A549 (cell line): Measurements from ENCODE around the gene ADAMTS2. TPM values are rescaled to one million over a fixed set of nuclear protein-coding genes. Genes with fewer than 3 reads are reported as not detected.

ENCODE experiments used
- ATAC-seq, 2 experiments: fragments of 200-7000 bp in 1 of 2; fragments of >200 bp in 1 of 2; cut with Nextera tagmentation in 1 of 2; cut with Tn5 transposase in 1 of 2; 3 replicates each; pipeline versions ENCODE4 v1.8.0 to v1.9.1; 2018 to 2020; ENCODE audit warnings: mild to moderate bottlenecking in 1 of 2, moderate library complexity in 1 of 2
- CTCF ChIA-PET: fragments of 300-600 bp; sonication (Branson Sonifier 250); formaldehyde crosslinking; extraction: SDS; loops from one replicate; lab custom pipeline; 2021; ENCODE audit warnings: antibody characterized with exemption, inconsistent platforms; lab: Yijun Ruan, JAX
- POLR2A ChIA-PET: fragments of 350-600 bp; formaldehyde crosslinking; extraction: SDS; loops from one replicate; lab custom pipeline; 2021; ENCODE audit warnings: antibody characterized with exemption, inconsistent platforms; lab: Yijun Ruan, JAX
- DNase-seq, 2 experiments: peaks; one replicate each; pipeline versions ENCODE4 v3.0.0 to v3.0.0-alpha.2; 2011 to 2016; ENCODE audit warnings: low read depth in 1 of 2, low spot score in 1 of 2
- FAIRE-seq: peaks from 2 replicates; lab custom pipeline; 2011; peaks lifted over from hg19 to GRCh38; lab: Jason Lieb, UNC
- H3K27ac ChIP-seq, 2 experiments: fragments of >200 bp; sonication (Bioruptor Twin); formaldehyde crosslinking; 3 replicates each; pipeline ENCODE4 v1.5.1; 2016 to 2017
- H3K4me1 ChIP-seq: fragments of >200 bp; sonication (Bioruptor Twin); formaldehyde crosslinking; 3 replicates; pipeline ENCODE4 v1.6.1; 2016
- H3K4me2 ChIP-seq: fragments of >200 bp; sonication (Bioruptor Twin); formaldehyde crosslinking; 3 replicates; pipeline ENCODE4 v1.6.1; 2016
- H3K4me3 ChIP-seq: fragments of >200 bp; sonication (Bioruptor Twin); formaldehyde crosslinking; 3 replicates; pipeline ENCODE4 v1.5.1; 2016
- H3K9me3 ChIP-seq: fragments of >200 bp; sonication (Bioruptor Twin); formaldehyde crosslinking; 3 replicates; pipeline ENCODE4 v1.6.1; 2016
- CHD2 ChIP-seq: fragments of 150-350 bp; IDR thresholded peaks from 2 replicates; pipeline ENCODE4 v1.6.1; 2014; ENCODE audit warnings: low read length; ENCODE audit not compliant: partially characterized antibody
- ESRRA ChIP-seq: fragments of 150-350 bp; IDR thresholded peaks from 2 replicates; pipeline ENCODE4 v1.6.1; 2014; ENCODE audit warnings: mild to moderate bottlenecking, low read length, borderline replicate concordance
- HDAC2 ChIP-seq: fragments of 200-600 bp; sonication (generic); IDR thresholded peaks from 2 replicates; pipeline ENCODE4 v1.6.1; 2016
- HEYL ChIP-seq: fragments of 250-450 bp; sonication (Bioruptor Pico); IDR thresholded peaks from 2 replicates; pipeline ENCODE4 v1.8.0; 2021; ENCODE audit warnings: mild to moderate bottlenecking, moderate library complexity
- HOXB13 ChIP-seq: fragments of 250-450 bp; sonication (Bioruptor Pico); IDR thresholded peaks from 2 replicates; pipeline ENCODE4 v1.5.0; 2020; ENCODE audit warnings: low read depth, mild to moderate bottlenecking, moderate library complexity
- MAZ ChIP-seq: fragments of 150-350 bp; IDR thresholded peaks from 2 replicates; pipeline ENCODE4 v1.6.1; 2014; ENCODE audit warnings: antibody characterized with exemption, low read depth, low read length, borderline replicate concordance
- NFE2L2 ChIP-seq: fragments of 150-350 bp; conservative IDR thresholded peaks from 2 replicates; pipeline ENCODE4 v1.6.1; 2014; ENCODE audit warnings: low read length
- PHF8 ChIP-seq: fragments of 200-600 bp; sonication (generic); IDR thresholded peaks from 2 replicates; pipeline ENCODE4 v1.6.1; 2016; ENCODE audit warnings: low read depth, mild to moderate bottlenecking, antibody characterized with exemption, moderate library complexity, borderline replicate concordance
- RARB ChIP-seq: fragments of 250-450 bp; sonication (Bioruptor Pico); IDR thresholded peaks from 2 replicates; pipeline ENCODE4 v1.8.0; 2021; ENCODE audit warnings: mild to moderate bottlenecking, moderate library complexity
- RNF2 ChIP-seq: fragments of 200-600 bp; sonication (generic); IDR thresholded peaks from 2 replicates; pipeline ENCODE4 v1.6.1; 2016; ENCODE audit warnings: low read depth, mild to moderate bottlenecking, antibody characterized with exemption, moderate library complexity, borderline replicate concordance
- SREBF2 ChIP-seq: fragments of 450-650 bp; IDR thresholded peaks from 2 replicates; pipeline ENCODE4 v1.6.1; 2014; ENCODE audit warnings: mild to moderate bottlenecking, moderate library complexity
- TP53 ChIP-seq: fragments of 250-450 bp; sonication (Bioruptor Pico); IDR thresholded peaks from 2 replicates; pipeline ENCODE4 v1.5.0; 2021; ENCODE audit warnings: mild to moderate bottlenecking, moderate library complexity
- ZFP36 ChIP-seq: fragments of 450-650 bp; IDR thresholded peaks from 2 replicates; pipeline ENCODE4 v1.6.1; 2014; ENCODE audit warnings: borderline replicate concordance; ENCODE audit not compliant: partially characterized antibody
- WGBS: methylation state at CpG from one replicate; pipeline ENCODE4 v1.1.6; 2017; ENCODE audit errors: missing lambda C conversion rate; 5-methylcytosine and 5-hydroxymethylcytosine counted together
- polyA plus RNA-seq, 4 experiments: library from polyadenylated mRNA; depleted of rRNA in 3 of 4; stranded (reverse); fragments of >200 nt; fragmentation: RNase III in 1 of 4; extraction: RNeasy Plus Mini Kit Qiagen cat#74134 plus additional on column Dnase treatment in 1 of 4; gene quantifications; 2 replicates in 3 of 4; 3 replicates in 1 of 4; pipeline ENCODE4 v1.2.3, GENCODE V29; 2011 to 2017
- TF ChIP-seq, protein P1 (sequence below): fragments of 150-350 bp; IDR thresholded peaks from 2 replicates; pipeline ENCODE4 v1.6.1; 2014; ENCODE audit warnings: low read depth, mild to moderate bottlenecking, low read length
- TF ChIP-seq, protein P2 (sequence below): IDR thresholded peaks from 2 replicates; pipeline ENCODE4 v1.6.1; 2012; ENCODE audit warnings: low read depth, borderline replicate concordance
- TF ChIP-seq, protein P3 (sequence below): IDR thresholded peaks from 2 replicates; pipeline ENCODE4 v1.6.1; 2012
- TF ChIP-seq, protein P4 (sequence below): fragments of >200 bp; sonication (Bioruptor Twin); formaldehyde crosslinking; IDR thresholded peaks from 3 replicates; pipeline ENCODE4 v1.5.1; 2016
- TF ChIP-seq, protein P5 (sequence below): fragments of 200-600 bp; sonication (generic); IDR thresholded peaks from 2 replicates; pipeline ENCODE4 v1.6.1; 2016; ENCODE audit warnings: antibody characterized with exemption, mild to moderate bottlenecking, moderate library complexity
- TF ChIP-seq, protein P6 (sequence below): IDR thresholded peaks from 2 replicates; pipeline ENCODE4 v1.6.1; 2012

The ADAMTS2 gene
- polyA plus RNA-seq, 2 of the 4 experiments (the other 2 are of a cell fraction) = not detected

DNA sequence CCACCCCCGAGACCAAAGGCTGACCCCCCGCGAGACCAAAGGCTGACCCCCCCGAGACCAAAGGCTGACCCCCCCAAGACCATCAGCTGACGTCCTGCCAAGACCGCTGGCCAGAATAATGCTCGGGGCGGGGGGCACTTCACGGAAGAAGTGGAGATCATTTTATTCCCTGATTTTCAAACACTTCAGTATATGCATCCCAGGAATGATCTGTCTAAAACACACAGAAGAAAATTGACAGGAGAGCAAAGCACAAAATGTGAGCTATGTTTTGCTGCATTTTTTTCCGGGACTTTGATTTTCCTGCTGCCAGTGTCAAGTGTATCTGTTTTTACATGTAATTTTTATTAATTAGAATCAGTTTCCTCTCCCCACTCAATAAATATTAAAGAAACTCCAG, 67.1 kb downstream of the ADAMTS2 start:
- no peak for TF ChIP-seq ZFP36
- TF ChIP-seq RARB = no peak
- no peak for TF ChIP-seq NFE2L2
- no peak for TF ChIP-seq TP53
- no peak for TF ChIP-seq MAZ
- TF ChIP-seq, protein P1, sequence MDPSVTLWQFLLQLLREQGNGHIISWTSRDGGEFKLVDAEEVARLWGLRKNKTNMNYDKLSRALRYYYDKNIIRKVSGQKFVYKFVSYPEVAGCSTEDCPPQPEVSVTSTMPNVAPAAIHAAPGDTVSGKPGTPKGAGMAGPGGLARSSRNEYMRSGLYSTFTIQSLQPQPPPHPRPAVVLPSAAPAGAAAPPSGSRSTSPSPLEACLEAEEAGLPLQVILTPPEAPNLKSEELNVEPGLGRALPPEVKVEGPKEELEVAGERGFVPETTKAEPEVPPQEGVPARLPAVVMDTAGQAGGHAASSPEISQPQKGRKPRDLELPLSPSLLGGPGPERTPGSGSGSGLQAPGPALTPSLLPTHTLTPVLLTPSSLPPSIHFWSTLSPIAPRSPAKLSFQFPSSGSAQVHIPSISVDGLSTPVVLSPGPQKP = no peak
- ATAC-seq = no peak
- Histone ChIP-seq H3K4me1 (no peaks in the 10 kb centered on the region), H3K27ac (no peak overlapping the region), H3K4me2 (no peak overlapping the region), H3K4me3 (no peak overlapping the region), H3K9me3 (peaks cover 11% of the 10 kb centered on the region; the same call in 1 of the 3 replicates)
- POLR2A ChIA-PET = no interaction called here
- DNase-seq = no peak
- WGBS = 61% methylated on average over 5 of the region's 10 CpGs
- CTCF ChIA-PET = interaction anchor here (1.3 kb wide), 1 partner anchor 9 kb away, joined by 3 read pairs; no protein-coding TSS in a partner anchor
- no peak for FAIRE-seq

DNA sequence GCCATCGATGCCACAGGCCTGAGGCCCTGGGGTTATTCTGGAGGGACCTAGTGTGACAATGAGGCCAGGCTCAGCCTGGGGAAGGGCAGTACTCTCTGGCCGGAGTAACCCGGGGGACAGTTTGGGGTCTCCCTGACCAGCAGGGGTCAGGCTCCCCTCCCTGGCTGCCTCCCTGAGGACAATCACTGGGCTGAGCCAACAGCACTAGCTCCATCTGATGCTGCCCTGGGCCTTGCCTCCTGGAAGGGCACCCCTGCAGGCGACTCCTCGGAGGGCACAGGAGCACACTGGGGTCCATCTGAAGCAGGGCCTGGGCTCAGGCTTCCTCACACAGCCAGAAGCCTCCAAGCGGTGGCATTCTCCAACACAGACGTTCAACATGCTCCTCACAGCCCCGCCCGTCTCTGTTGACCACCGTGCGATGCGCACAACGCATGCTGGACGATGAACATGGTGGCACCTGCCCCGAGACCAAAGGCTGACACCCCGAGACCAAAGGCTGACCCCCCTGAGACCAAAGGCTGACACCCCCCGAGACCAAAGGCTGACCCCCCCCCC, 68.3 kb downstream of the ADAMTS2 start:
- Histone ChIP-seq H3K9me3 (peaks cover 11% of the 10 kb centered on the region; the same call in 1 of the 3 replicates), H3K4me3 (no peak overlapping the region), H3K27ac (no peak overlapping the region), H3K4me2 (no peak overlapping the region), H3K4me1 (no peaks in the 10 kb centered on the region)
- POLR2A ChIA-PET = no interaction called here
- ATAC-seq (no peak), FAIRE-seq (no peak), DNase-seq (no peak)
- 82% methylated on average over 15 of the region's 17 CpGs for WGBS
- CTCF ChIA-PET = interaction anchor here (0.6 kb wide), 1 partner anchor 22 kb away, joined by 3 read pairs; no protein-coding TSS in a partner anchor
- TF ChIP-seq, protein P2, sequence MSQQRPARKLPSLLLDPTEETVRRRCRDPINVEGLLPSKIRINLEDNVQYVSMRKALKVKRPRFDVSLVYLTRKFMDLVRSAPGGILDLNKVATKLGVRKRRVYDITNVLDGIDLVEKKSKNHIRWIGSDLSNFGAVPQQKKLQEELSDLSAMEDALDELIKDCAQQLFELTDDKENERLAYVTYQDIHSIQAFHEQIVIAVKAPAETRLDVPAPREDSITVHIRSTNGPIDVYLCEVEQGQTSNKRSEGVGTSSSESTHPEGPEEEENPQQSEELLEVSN = no peak
- TF ChIP-seq, protein P3, sequence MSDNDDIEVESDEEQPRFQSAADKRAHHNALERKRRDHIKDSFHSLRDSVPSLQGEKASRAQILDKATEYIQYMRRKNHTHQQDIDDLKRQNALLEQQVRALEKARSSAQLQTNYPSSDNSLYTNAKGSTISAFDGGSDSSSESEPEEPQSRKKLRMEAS = no peak
- TF ChIP-seq RNF2 = no peak
- TF ChIP-seq NFE2L2 = no peak
- no peak for TF ChIP-seq SREBF2
- TF ChIP-seq HEYL (CRISPR knock-in tag) = no peak
- no peak for TF ChIP-seq ESRRA
- TF ChIP-seq RARB = no peak
- TF ChIP-seq ZFP36 = no peak
- no peak for TF ChIP-seq HOXB13 (CRISPR knock-in tag)
- TF ChIP-seq, protein P4, sequence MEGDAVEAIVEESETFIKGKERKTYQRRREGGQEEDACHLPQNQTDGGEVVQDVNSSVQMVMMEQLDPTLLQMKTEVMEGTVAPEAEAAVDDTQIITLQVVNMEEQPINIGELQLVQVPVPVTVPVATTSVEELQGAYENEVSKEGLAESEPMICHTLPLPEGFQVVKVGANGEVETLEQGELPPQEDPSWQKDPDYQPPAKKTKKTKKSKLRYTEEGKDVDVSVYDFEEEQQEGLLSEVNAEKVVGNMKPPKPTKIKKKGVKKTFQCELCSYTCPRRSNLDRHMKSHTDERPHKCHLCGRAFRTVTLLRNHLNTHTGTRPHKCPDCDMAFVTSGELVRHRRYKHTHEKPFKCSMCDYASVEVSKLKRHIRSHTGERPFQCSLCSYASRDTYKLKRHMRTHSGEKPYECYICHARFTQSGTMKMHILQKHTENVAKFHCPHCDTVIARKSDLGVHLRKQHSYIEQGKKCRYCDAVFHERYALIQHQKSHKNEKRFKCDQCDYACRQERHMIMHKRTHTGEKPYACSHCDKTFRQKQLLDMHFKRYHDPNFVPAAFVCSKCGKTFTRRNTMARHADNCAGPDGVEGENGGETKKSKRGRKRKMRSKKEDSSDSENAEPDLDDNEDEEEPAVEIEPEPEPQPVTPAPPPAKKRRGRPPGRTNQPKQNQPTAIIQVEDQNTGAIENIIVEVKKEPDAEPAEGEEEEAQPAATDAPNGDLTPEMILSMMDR = no peak
- TF ChIP-seq HDAC2 = no peak
- TF ChIP-seq, protein P5, sequence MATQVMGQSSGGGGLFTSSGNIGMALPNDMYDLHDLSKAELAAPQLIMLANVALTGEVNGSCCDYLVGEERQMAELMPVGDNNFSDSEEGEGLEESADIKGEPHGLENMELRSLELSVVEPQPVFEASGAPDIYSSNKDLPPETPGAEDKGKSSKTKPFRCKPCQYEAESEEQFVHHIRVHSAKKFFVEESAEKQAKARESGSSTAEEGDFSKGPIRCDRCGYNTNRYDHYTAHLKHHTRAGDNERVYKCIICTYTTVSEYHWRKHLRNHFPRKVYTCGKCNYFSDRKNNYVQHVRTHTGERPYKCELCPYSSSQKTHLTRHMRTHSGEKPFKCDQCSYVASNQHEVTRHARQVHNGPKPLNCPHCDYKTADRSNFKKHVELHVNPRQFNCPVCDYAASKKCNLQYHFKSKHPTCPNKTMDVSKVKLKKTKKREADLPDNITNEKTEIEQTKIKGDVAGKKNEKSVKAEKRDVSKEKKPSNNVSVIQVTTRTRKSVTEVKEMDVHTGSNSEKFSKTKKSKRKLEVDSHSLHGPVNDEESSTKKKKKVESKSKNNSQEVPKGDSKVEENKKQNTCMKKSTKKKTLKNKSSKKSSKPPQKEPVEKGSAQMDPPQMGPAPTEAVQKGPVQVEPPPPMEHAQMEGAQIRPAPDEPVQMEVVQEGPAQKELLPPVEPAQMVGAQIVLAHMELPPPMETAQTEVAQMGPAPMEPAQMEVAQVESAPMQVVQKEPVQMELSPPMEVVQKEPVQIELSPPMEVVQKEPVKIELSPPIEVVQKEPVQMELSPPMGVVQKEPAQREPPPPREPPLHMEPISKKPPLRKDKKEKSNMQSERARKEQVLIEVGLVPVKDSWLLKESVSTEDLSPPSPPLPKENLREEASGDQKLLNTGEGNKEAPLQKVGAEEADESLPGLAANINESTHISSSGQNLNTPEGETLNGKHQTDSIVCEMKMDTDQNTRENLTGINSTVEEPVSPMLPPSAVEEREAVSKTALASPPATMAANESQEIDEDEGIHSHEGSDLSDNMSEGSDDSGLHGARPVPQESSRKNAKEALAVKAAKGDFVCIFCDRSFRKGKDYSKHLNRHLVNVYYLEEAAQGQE = no peak
- TF ChIP-seq CHD2 = no peak
- TF ChIP-seq, protein P6, sequence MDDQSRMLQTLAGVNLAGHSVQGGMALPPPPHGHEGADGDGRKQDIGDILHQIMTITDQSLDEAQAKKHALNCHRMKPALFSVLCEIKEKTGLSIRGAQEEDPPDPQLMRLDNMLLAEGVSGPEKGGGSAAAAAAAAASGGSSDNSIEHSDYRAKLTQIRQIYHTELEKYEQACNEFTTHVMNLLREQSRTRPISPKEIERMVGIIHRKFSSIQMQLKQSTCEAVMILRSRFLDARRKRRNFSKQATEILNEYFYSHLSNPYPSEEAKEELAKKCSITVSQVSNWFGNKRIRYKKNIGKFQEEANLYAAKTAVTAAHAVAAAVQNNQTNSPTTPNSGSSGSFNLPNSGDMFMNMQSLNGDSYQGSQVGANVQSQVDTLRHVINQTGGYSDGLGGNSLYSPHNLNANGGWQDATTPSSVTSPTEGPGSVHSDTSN = no peak
- no peak for TF ChIP-seq PHF8
